Measurements from ENCODE around the gene ATAD3C. TPM values are rescaled to one million over a fixed set of nuclear protein-coding genes. Genes with fewer than 3 reads are reported as not detected.
"Not testable (repeated sequence)": the region's sequence is repeated elsewhere in the genome, so short reads cannot be mapped to it uniquely, and the experiment has no call there.

Gene ATAD3C
- 0.14 TPM in 1 of 2 replicates, not detected in the other for total RNA-seq (2014; rRNA removed; shearing (Covaris generic))

GRCh38 chr1:1449099-1449739, at the start of gene ATAD3C:
Gene ATAD3C (plus strand): TSS chr1:1449689. CDS start chr1:1450684, 995 bp downstream.
- in situ Hi-C loops (cut with HindIII; ENCODE audit: low sequenced_read_pairs), result no loop called here
- DNase-seq (ENCODE audit: low spot score), result no peak

DNA sequence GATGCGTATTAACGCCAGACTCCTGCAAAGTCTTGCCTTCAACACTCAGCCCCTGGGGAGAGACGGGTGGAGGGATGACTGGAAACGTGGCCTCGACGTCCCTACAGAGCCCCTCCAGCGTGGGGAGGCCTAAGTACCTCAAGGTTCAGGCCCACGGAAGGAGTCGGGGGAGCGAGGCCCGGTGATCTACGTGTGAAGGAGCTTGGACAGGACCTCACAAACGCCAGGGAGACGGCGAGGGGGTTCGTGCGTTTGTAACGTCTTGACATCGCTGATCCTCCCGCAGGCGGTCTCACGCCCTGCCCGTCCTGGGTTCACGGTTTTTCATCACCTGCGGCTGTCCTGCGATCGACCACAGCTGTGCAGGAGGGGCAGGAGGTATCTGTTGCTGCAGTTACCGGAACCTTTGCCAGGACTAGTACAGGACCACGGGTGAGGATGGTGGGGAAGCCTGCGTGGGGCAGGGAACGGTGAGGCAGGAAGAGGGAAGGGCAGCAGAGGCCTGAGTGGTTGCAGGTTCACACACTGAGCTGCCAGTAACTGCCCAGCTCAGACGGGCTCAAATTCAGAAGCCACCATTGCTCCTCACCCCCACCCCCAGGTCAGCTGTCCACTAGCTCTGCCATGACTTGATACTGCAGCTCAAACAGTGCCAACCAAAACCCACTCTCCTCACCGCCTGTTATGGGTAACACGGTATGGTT, 49.5 kb upstream of the ATAD3C start:
- no peak for DNase-seq (ENCODE audit: low spot score)

GRCh38 chr1:1400576-1401456, 48.7 kb upstream of the ATAD3C start:
- in situ Hi-C loops (cut with HindIII; ENCODE audit: low sequenced_read_pairs), result no loop called here

More for the DNA sequence above, 49.5 kb upstream of the ATAD3C start:
- in situ Hi-C loops (cut with HindIII; ENCODE audit: low sequenced_read_pairs), result no loop called here

DNA sequence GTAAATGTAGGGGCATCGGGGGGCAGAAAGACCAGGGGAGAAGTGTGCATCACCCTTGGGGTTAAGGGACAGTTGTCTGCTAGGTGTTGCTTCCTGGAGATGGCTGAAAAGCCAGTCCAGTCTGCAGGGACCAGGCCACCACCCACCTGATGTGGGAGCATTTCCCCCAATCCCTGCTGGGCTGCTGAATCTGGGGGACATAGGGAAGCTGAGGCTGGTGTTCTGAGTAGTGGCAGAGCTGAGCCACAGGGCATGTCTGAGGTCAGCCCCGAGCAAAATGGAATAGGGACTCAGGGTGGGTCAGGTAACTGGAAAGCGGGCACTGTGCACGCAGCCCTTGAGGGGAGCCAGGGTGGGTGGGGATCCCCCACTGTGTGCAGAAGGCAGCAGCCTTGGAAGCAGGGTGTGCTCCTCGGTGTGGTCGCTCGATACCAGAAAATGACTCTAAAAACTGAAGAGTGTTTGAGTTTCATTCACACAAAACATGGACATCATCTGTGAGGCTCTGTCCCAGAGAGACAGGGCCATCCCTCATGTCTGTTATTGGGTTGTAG, 48.0 kb upstream of the ATAD3C start:
- DNase-seq (ENCODE audit: low spot score), result no peak
- in situ Hi-C loops (cut with HindIII; ENCODE audit: low sequenced_read_pairs), result no loop called here

More at GRCh38 chr1:1400576-1401456, 48.7 kb upstream of the ATAD3C start:
- no peak for DNase-seq (ENCODE audit: low spot score)

DNA sequence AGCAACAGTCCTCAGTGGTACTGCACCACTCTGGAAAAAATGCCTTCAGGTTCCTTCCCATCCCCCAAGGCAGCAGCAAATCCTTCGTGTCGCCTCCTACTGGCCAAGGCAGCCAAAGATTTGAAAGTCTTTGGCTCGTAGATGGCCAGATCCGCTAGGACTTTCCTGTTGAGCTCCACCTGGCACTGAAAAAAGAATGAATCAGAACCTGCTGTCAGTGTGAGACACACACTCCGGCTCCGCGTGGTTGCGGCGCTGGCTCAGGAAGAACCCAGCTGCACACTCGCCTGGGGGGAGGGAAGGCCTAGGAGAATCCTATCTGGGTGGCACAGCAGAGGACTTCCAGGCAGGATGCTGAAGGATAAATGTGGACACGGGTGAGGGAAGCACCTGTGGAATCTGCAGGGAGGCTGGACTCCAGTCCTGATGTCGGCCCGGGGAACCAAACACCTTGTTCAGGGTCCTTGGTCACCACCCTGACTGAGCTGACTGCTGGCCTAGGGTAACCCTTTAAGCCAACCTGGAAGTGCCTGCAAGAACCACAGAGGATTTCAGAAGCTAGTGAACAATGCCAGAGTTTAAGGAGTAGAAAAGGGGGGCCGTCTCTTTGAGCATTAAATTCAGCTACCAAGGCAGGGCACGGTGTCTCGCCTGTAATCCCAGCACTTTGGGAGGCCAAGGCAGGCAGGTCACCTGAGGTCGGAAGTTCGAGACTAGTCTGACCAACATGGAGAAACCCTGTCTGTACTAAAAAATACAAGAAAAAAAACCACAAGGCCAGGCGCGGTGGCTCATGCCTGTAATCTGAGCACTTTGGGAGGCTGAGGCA, 47.2 kb upstream of the ATAD3C start:
- DNase-seq (ENCODE audit: low spot score), result peak; percentile 40
- in situ Hi-C loops (cut with HindIII; ENCODE audit: low sequenced_read_pairs), result no loop called here

DNA sequence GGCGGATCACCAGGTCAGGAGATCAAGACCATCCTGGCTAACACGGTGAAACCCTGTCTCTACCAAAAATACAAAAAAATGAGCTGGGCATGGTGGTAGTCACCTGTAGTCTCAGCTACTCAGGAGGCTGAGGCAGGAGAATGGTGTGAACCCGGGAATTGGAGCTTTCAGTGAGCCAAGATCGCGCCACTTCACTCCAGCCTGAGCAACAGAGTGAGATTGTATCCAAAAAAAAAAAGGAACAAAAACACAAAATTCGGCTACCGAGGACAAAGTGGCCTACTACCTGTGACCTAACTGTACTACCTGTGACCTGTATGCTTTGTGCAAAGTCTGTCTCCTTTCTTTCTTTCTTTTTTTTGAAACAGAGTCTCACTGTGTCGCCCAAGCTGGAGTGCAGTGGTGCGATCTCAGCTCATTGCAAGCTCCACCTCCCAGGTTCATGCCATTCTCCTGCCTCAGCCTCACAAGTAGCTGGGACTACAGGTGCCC, 46.5 kb upstream of the ATAD3C start:
- in situ Hi-C loops (cut with HindIII; ENCODE audit: low sequenced_read_pairs); DNase-seq (ENCODE audit: low spot score): not testable (repeated sequence)

GRCh38 chr1:1403653-1404052, 45.8 kb upstream of the ATAD3C start:
- in situ Hi-C loops (cut with HindIII; ENCODE audit: low sequenced_read_pairs), result no loop called here
- no peak for DNase-seq (ENCODE audit: low spot score)

GRCh38 chr1:1406101-1406820, 43.2 kb upstream of the ATAD3C start:
- DNase-seq (ENCODE audit: low spot score), result no peak
- in situ Hi-C loops (cut with HindIII; ENCODE audit: low sequenced_read_pairs), result no loop called here

- peak; percentile 90 for DNase-seq (ENCODE audit: low spot score)
- in situ Hi-C loops (cut with HindIII; ENCODE audit: low sequenced_read_pairs), result no loop called here
Observed at GRCh38 chr1:1406821-1407635, 42.5 kb upstream of the ATAD3C start, which contains the start of gene MRPL20. Gene MRPL20 (minus strand): TSS chr1:1407293. CDS start chr1:1407217, 76 bp downstream.

- no peak for DNase-seq (ENCODE audit: low spot score)
Observed at GRCh38 chr1:1407636-1408318, 41.7 kb upstream of the ATAD3C start.

DNA sequence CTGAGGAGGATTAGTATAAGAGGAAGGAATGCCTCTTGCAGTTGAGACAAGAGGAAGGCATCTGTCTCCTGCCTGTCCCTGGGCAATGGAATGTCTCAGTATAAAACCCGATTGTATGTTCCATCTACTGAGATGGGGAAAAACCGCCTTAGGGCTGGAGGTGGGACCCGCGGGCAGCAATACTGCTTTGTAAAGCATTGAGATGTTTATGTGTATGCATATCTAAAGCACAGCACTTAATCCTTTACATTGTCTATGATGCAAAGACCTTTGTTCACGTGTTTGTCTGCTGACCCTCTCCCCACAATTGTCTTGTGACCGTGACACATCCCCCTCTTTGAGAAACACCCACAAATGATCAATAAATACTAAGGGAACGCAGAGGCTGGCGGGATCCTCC, 39.3 kb upstream of the ATAD3C start:
- DNase-seq (ENCODE audit: low spot score); in situ Hi-C loops (cut with HindIII; ENCODE audit: low sequenced_read_pairs): not testable (repeated sequence)

More at GRCh38 chr1:1407636-1408318, 41.7 kb upstream of the ATAD3C start:
- in situ Hi-C loops (cut with HindIII; ENCODE audit: low sequenced_read_pairs), result no loop called here

DNA sequence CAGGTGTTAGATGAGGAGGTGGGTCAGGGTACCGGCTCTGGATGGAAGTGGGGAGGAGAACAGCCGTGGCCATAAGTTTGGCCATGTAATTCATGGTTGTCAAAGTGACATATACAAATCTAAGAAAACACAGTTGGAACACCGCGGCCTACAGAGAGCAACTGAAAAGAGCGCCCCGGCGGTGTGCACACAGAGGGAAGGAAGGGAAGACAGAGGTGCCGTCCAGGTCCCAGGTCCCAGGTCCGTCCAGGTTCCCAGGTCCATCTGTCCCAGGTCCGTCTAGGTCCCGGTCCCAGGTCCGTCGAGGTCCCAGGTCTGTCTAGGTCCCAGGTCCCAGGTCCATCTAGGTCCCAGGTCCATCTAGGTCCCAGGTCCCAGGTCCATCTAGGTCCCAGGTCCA, 37.9 kb upstream of the ATAD3C start:
- no peak for DNase-seq (ENCODE audit: low spot score)
- in situ Hi-C loops (cut with HindIII; ENCODE audit: low sequenced_read_pairs), result no loop called here

DNA sequence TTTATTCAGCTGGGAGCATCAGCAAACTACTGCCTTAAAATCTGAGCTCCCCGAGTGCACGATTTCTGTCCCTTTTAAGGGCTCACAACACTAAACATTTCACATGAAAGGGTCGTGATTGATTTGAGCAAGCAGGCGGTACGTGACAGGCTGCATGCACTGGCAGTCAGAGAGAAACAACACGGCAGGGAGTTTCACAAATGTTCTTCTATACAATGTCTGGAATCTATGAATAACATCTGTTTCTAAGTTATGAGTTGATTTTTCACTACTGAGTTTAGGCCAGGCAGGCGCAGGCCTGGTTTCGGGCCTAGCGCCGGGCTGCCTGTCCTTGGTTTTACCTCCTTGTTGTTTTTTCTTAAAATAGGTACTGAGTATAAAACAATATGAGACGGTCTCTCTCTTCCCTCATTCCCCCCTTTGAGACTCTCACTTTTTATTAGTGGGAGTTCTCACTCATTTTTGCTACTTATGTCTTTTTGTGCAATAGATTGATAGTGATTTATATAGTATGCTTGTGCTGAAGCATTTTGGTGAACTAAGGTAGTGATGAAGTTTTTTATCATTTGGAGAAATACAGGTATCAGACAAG, 37.1 kb upstream of the ATAD3C start:
- DNase-seq (ENCODE audit: low spot score); in situ Hi-C loops (cut with HindIII; ENCODE audit: low sequenced_read_pairs): not testable (repeated sequence)

DNA sequence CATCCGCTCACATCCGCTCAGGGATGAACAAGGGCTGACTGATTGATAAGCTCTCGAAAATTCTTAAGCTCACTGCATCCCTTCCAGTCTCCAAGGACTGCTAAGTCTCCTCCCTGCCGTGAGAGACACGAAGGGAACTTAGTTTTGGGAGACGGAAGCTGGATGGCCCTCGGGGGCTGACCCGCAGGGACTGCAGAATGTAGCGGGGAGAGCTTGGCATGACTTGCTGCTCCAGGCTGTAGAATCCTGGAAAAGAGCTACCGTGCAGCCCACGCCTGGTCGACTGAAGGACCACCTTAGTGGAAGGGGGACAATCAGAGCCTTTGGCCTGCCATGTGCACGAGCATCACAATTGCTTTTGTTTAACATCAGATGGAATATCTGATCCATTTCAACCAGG, 33.7 kb upstream of the ATAD3C start:
- in situ Hi-C loops (cut with HindIII; ENCODE audit: low sequenced_read_pairs), result no loop called here
- DNase-seq (ENCODE audit: low spot score), result no peak

- DNase-seq (ENCODE audit: low spot score); in situ Hi-C loops (cut with HindIII; ENCODE audit: low sequenced_read_pairs): not testable (repeated sequence)
Observed at GRCh38 chr1:1417396-1417795, 32.1 kb upstream of the ATAD3C start.

Measured in G401 (cell line).